ENCODE data around the gene RERE.

Gene RERE

DNA sequence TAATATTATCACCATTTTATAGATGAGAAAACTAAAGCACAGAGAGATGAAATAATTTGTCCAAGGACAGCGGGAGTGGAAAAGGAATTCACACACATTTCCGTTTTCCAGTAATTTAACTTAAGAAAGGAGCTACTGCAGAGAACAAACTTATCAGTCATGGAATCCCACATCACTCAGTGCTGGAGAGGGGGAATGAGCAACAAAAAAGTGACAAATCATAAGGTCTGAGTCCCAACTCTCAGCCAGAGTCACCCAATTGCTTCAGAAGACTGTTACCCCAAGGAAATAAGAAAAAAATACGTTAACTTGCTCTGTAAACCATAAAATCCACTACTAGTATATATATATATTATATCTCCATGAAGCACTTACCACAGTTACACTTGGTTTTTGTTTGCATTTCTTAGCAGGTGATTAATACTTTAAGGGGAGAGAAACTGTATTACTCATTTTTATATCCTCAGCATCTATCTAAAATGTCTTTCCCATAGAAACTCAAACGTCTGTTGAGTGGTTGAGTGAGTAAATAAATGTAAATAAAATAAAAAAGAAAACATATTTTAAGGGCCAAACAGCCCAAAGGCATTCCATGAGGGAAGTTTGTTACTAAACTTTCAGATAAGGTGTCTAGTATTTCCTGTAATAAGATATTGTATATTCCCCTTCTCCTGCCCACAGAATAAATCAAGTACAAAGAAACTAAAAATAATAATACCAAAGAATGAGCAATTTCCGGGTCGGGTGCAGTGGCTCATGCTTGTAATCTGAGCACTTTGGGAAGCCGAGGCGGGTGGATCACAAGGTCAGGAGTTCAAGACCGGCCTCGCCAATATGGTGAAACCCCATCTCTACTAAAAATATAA is 422.8 kb downstream of the RERE start:
- Histone ChIP-seq H3K4me1 (ENCODE audit: control insufficient read depth in 2 of 2, insufficient read depth in 1 of 2, low read depth in 1 of 2, low read length in 2 of 2) (peaks cover 17 to 24% of the 10 kb centered on the region in 2 donors), H3K36me3 (replicated peaks in 1 of 2; ENCODE audit: control insufficient read depth in 2 of 2, insufficient read depth in 2 of 2, low read length in 2 of 2) (peaks cover 2 to 67% of the 10 kb centered on the region in 2 donors), H4K8ac (ENCODE audit: low read depth, low read length) (no peak overlapping the region), H3K18ac (ENCODE audit: low read length) (no peak overlapping the region), H3K79me1 (ENCODE audit: low read depth, low read length) (peaks cover 5% of the 10 kb centered on the region), H2BK5ac (ENCODE audit: low read length) (no peak overlapping the region), H2AK5ac (ENCODE audit: low read depth, low read length) (no peak overlapping the region), H3K27me3 (ENCODE audit: control insufficient read depth in 3 of 3, insufficient read depth in 3 of 3, low read depth in 1 of 3, low read length in 3 of 3) (no peaks in the 10 kb centered on the region), H3K4me2 (ENCODE audit: insufficient read depth, low read length, poor library complexity, severe bottlenecking) (no peak overlapping the region), H3K23ac (ENCODE audit: low read depth, low read length, poor library complexity) (no peak overlapping the region), H2AFZ (ENCODE audit: low read length) (no peak overlapping the region), H2BK15ac (ENCODE audit: low read length) (no peak overlapping the region), H3K14ac (ENCODE audit: low read length) (no peak overlapping the region), H3K4me3 (ENCODE audit: low read length in 2 of 2) (no peak overlapping the region), H3K9ac (ENCODE audit: low read depth, low read length, poor library complexity) (no peak overlapping the region), H3K27ac (replicated peaks; ENCODE audit: low read length) (no peak overlapping the region), H4K91ac (ENCODE audit: low read depth, low read length, poor library complexity) (no peak overlapping the region), H3K4ac (ENCODE audit: low read length) (no peak overlapping the region), H2BK120ac (ENCODE audit: low read depth, low read length) (no peak overlapping the region), H2BK12ac (ENCODE audit: low read length) (no peak overlapping the region), H3K9me3 (replicated peaks in 1 of 2; ENCODE audit: control insufficient read depth in 2 of 2, insufficient read depth in 1 of 2, low read depth in 1 of 2, low read length in 2 of 2) (peaks cover 0 to 8% of the 10 kb centered on the region in 2 donors)
- no peak for DNase-seq (ENCODE audit: low spot score)
- no CpG with 5 or more reads among the region's 10 CpGs for WGBS, 2 donors (ENCODE audit: extremely low coverage in 2 of 2, insufficient read length in 2 of 2, insufficient replicate concordance in 1 of 2)

- Histone ChIP-seq H2BK120ac (ENCODE audit: low read depth, low read length) (no peak overlapping the region), H3K18ac (ENCODE audit: low read length) (no peak overlapping the region), H2AFZ (ENCODE audit: low read length) (no peak overlapping the region), H3K27ac (replicated peaks; ENCODE audit: low read length) (no peak overlapping the region), H3K79me1 (ENCODE audit: low read depth, low read length) (peaks cover 5% of the 10 kb centered on the region), H2AK5ac (ENCODE audit: low read depth, low read length) (no peak overlapping the region), H3K23ac (ENCODE audit: low read depth, low read length, poor library complexity) (no peak overlapping the region), H4K8ac (ENCODE audit: low read depth, low read length) (no peak overlapping the region), H3K14ac (ENCODE audit: low read length) (no peak overlapping the region), H3K27me3 (ENCODE audit: control insufficient read depth in 3 of 3, insufficient read depth in 3 of 3, low read depth in 1 of 3, low read length in 3 of 3) (no peaks in the 10 kb centered on the region), H2BK15ac (ENCODE audit: low read length) (no peak overlapping the region), H3K9me3 (replicated peaks in 1 of 2; ENCODE audit: control insufficient read depth in 2 of 2, insufficient read depth in 1 of 2, low read depth in 1 of 2, low read length in 2 of 2) (peaks cover 0 to 7% of the 10 kb centered on the region in 2 donors), H3K4me3 (ENCODE audit: low read length in 2 of 2) (no peak overlapping the region), H3K4me1 (ENCODE audit: control insufficient read depth in 2 of 2, insufficient read depth in 1 of 2, low read depth in 1 of 2, low read length in 2 of 2) (peaks cover 13 to 22% of the 10 kb centered on the region in 2 donors), H4K91ac (ENCODE audit: low read depth, low read length, poor library complexity) (no peak overlapping the region), H3K36me3 (replicated peaks in 1 of 2; ENCODE audit: control insufficient read depth in 2 of 2, insufficient read depth in 2 of 2, low read length in 2 of 2) (peaks cover 3 to 64% of the 10 kb centered on the region in 2 donors), H3K4me2 (ENCODE audit: insufficient read depth, low read length, poor library complexity, severe bottlenecking) (no peak overlapping the region), H2BK12ac (ENCODE audit: low read length) (no peak overlapping the region), H3K9ac (ENCODE audit: low read depth, low read length, poor library complexity) (no peak overlapping the region), H2BK5ac (ENCODE audit: low read length) (no peak overlapping the region), H3K4ac (ENCODE audit: low read length) (no peak overlapping the region)
- DNase-seq (ENCODE audit: low spot score), result no peak
- no CpG with 5 or more reads among the region's 7 CpGs for WGBS, 2 donors (ENCODE audit: extremely low coverage in 2 of 2, insufficient read length in 2 of 2, insufficient replicate concordance in 1 of 2)
Observed at GRCh38 chr1:8392522-8392921, 424.9 kb downstream of the RERE start.

DNA sequence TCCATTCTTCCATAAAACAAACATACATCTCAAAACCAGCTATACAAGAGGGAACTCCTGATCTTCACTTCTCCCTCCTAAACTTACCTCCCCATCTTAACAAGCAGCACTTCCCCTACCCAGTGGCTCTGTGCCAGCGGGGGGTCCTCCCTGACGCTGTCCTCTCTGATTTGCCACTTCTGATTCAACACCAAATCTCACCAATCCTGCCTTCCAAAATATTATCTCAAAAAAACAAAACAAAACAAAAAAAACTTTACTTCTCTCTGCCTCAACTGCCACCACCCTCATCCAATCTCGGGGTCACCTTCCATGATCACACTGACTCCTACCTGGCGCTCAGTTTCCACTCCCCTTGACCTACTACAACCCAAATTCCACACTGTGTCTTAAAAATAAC is 426.7 kb downstream of the RERE start:
- Histone ChIP-seq H3K9me3 (replicated peaks in 1 of 2; ENCODE audit: control insufficient read depth in 2 of 2, insufficient read depth in 1 of 2, low read depth in 1 of 2, low read length in 2 of 2) (peaks cover 0 to 7% of the 10 kb centered on the region in 2 donors), H3K18ac (ENCODE audit: low read length) (no peak overlapping the region), H2AFZ (ENCODE audit: low read length) (no peak overlapping the region), H3K27me3 (ENCODE audit: control insufficient read depth in 3 of 3, insufficient read depth in 3 of 3, low read depth in 1 of 3, low read length in 3 of 3) (no peaks in the 10 kb centered on the region), H2BK15ac (ENCODE audit: low read length) (no peak overlapping the region), H3K14ac (ENCODE audit: low read length) (no peak overlapping the region), H2BK5ac (ENCODE audit: low read length) (no peak overlapping the region), H3K4me3 (ENCODE audit: low read length in 2 of 2) (no peak overlapping the region), H3K79me1 (ENCODE audit: low read depth, low read length) (peaks cover 5% of the 10 kb centered on the region), H2BK12ac (ENCODE audit: low read length) (no peak overlapping the region), H3K27ac (replicated peaks; ENCODE audit: low read length) (no peak overlapping the region), H3K4me1 (ENCODE audit: control insufficient read depth in 2 of 2, insufficient read depth in 1 of 2, low read depth in 1 of 2, low read length in 2 of 2) (peaks cover 4 to 7% of the 10 kb centered on the region in 2 donors), H3K4ac (ENCODE audit: low read length) (no peak overlapping the region), H3K36me3 (replicated peaks in 1 of 2; ENCODE audit: control insufficient read depth in 2 of 2, insufficient read depth in 2 of 2, low read length in 2 of 2) (peaks cover 3 to 64% of the 10 kb centered on the region in 2 donors), H2AK5ac (ENCODE audit: low read depth, low read length) (no peak overlapping the region), H3K23ac (ENCODE audit: low read depth, low read length, poor library complexity) (no peak overlapping the region), H3K9ac (ENCODE audit: low read depth, low read length, poor library complexity) (no peak overlapping the region), H4K8ac (ENCODE audit: low read depth, low read length) (no peak overlapping the region), H4K91ac (ENCODE audit: low read depth, low read length, poor library complexity) (no peak overlapping the region), H2BK120ac (ENCODE audit: low read depth, low read length) (no peak overlapping the region), H3K4me2 (ENCODE audit: insufficient read depth, low read length, poor library complexity, severe bottlenecking) (no peak overlapping the region)
- DNase-seq (ENCODE audit: low spot score), result no peak
- no CpG with 5 or more reads among the region's 4 CpGs for WGBS, 2 donors (ENCODE audit: extremely low coverage in 2 of 2, insufficient read length in 2 of 2, insufficient replicate concordance in 1 of 2)

- H2BK12ac ChIP-seq (ENCODE audit: low read length), result no peak overlapping the region
- H3K27me3 ChIP-seq (ENCODE audit: control insufficient read depth in 3 of 3, insufficient read depth in 3 of 3, low read depth in 1 of 3, low read length in 3 of 3), result no peaks in the 10 kb centered on the region
- H3K4me1 ChIP-seq (ENCODE audit: control insufficient read depth in 2 of 2, insufficient read depth in 1 of 2, low read depth in 1 of 2, low read length in 2 of 2), result peaks cover 0 to 3% of the 10 kb centered on the region in 2 donors
- no peak overlapping the region for H2BK120ac ChIP-seq (ENCODE audit: low read depth, low read length)
- peak overlapping the region; percentile 29 for H3K18ac ChIP-seq (ENCODE audit: low read length)
- H4K8ac ChIP-seq (ENCODE audit: low read depth, low read length), result no peak overlapping the region
- no peak overlapping the region for H3K4me2 ChIP-seq (ENCODE audit: insufficient read depth, low read length, poor library complexity, severe bottlenecking)
- no peak overlapping the region for H2BK15ac ChIP-seq (ENCODE audit: low read length)
- no peak for DNase-seq (ENCODE audit: low spot score)
- H2AFZ ChIP-seq (ENCODE audit: low read length), result no peak overlapping the region
- no peak overlapping the region for H3K14ac ChIP-seq (ENCODE audit: low read length)
- H3K9ac ChIP-seq (ENCODE audit: low read depth, low read length, poor library complexity), result no peak overlapping the region
- H3K27ac ChIP-seq (replicated peaks; ENCODE audit: low read length), result no peak overlapping the region
- no peak overlapping the region for H3K23ac ChIP-seq (ENCODE audit: low read depth, low read length, poor library complexity)
- H3K9me3 ChIP-seq (replicated peaks in 1 of 2; ENCODE audit: control insufficient read depth in 2 of 2, insufficient read depth in 1 of 2, low read depth in 1 of 2, low read length in 2 of 2), result peaks cover 0 to 7% of the 10 kb centered on the region in 2 donors
- H2BK5ac ChIP-seq (ENCODE audit: low read length), result no peak overlapping the region
- no CpG with 5 or more reads among the region's 7 CpGs for WGBS, 2 donors (ENCODE audit: extremely low coverage in 2 of 2, insufficient read length in 2 of 2, insufficient replicate concordance in 1 of 2)
- H3K79me1 ChIP-seq (ENCODE audit: low read depth, low read length), result peaks cover 5% of the 10 kb centered on the region
- H3K4me3 ChIP-seq (ENCODE audit: low read length in 2 of 2), result no peak overlapping the region
- no peak overlapping the region for H2AK5ac ChIP-seq (ENCODE audit: low read depth, low read length)
- peaks cover 3 to 67% of the 10 kb centered on the region in 2 donors for H3K36me3 ChIP-seq (replicated peaks in 1 of 2; ENCODE audit: control insufficient read depth in 2 of 2, insufficient read depth in 2 of 2, low read length in 2 of 2)
- no peak overlapping the region for H4K91ac ChIP-seq (ENCODE audit: low read depth, low read length, poor library complexity)
- H3K4ac ChIP-seq (ENCODE audit: low read length), result no peak overlapping the region
Observed at GRCh38 chr1:8389958-8390535, 427.4 kb downstream of the RERE start.

Data from neuronal stem cell (in vitro differentiated cells).